MCF 10A (cell line): ENCODE results near the gene JPH3. TPM values are rescaled to one million over a fixed set of nuclear protein-coding genes. Genes with fewer than 3 reads are reported as not detected.

Source experiments
- BruUV-seq: library from RNA; stranded (reverse); fragments of 400-500 nt; replicated peaks from 2 replicates; lab custom pipeline; 2021; lab: Mats Ljungman, UMichigan
- CTCF ChIA-PET: fragments of 300-600 bp; sonication (Branson Sonifier 250); formaldehyde crosslinking; extraction: SDS; loops from one replicate; lab custom pipeline; 2021; ENCODE audit warnings: antibody characterized with exemption, inconsistent platforms; lab: Yijun Ruan, JAX
- POLR2A ChIA-PET: fragments of 300-600, 350-650 bp; sonication (Branson Sonifier 250); formaldehyde crosslinking; extraction: SDS; loops from one replicate; lab custom pipeline; 2020; ENCODE audit warnings: antibody characterized with exemption, inconsistent platforms; lab: Yijun Ruan, JAX
- DNase-seq: peaks from one replicate; pipeline ENCODE4 v3.0.0-alpha.2; 2018; ENCODE audit not compliant: unreplicated experiment
- H3K27ac Mint-ChIP-seq: one replicate; pipeline ENCODE4 v1.8.0; 2022; ENCODE audit warnings: mild to moderate bottlenecking, low read depth, mixed read lengths; ENCODE audit not compliant: unreplicated experiment
- H3K27me3 Mint-ChIP-seq: one replicate; pipeline ENCODE4 v1.8.0; 2022; ENCODE audit warnings: mixed read lengths; ENCODE audit not compliant: insufficient read depth, unreplicated experiment
- H3K36me3 Mint-ChIP-seq: one replicate; pipeline ENCODE4 v1.8.0; 2022; ENCODE audit warnings: mild to moderate bottlenecking, moderate library complexity, mixed read lengths; ENCODE audit not compliant: insufficient read depth, unreplicated experiment
- H3K4me1 Mint-ChIP-seq: one replicate; pipeline ENCODE4 v1.8.0; 2022; ENCODE audit warnings: mixed read lengths; ENCODE audit not compliant: insufficient read depth, unreplicated experiment
- H3K4me3 Mint-ChIP-seq: one replicate; pipeline ENCODE4 v1.8.0; 2022; ENCODE audit warnings: mild to moderate bottlenecking, moderate library complexity, mixed read lengths; ENCODE audit not compliant: unreplicated experiment
- H3K9me3 Mint-ChIP-seq: one replicate; pipeline ENCODE4 v1.8.0; 2022; ENCODE audit warnings: mixed read lengths; ENCODE audit not compliant: unreplicated experiment
- intact Hi-C: fragments of 100-400 bp; cut with micrococcal nuclease; formaldehyde crosslinking; loops from 2 replicates; pipeline ENCODE4 v1.14.1; 2022
- total RNA-seq: library from RNA; stranded (reverse); gene quantifications from 2 replicates; pipeline ENCODE4 v1.2.3, GENCODE V29; 2022
- TF ChIP-seq, protein P1 (sequence below): fragments of 200-600 bp; IDR thresholded peaks from one replicate; pipeline ENCODE4 v1.8.0; 2022; ENCODE audit warnings: antibody characterized with exemption, mild to moderate bottlenecking; ENCODE audit not compliant: unreplicated experiment

JPH3 gene
- total RNA-seq, 1 experiment from 2014 or later = not detected

GRCh38 chr16:87698676-87699199 lies 96.4 kb downstream of the JPH3 start:
- H3K36me3 Mint-ChIP-seq = peaks cover 55% of the 10 kb centered on the region
- no peaks in the 10 kb centered on the region for H3K27me3 Mint-ChIP-seq
- CTCF ChIA-PET = interaction anchor here (1.1 kb wide), 1 partner anchor 71 kb away, joined by 4 read pairs; no protein-coding TSS in a partner anchor
- H3K4me1 Mint-ChIP-seq = no peaks in the 10 kb centered on the region
- TF ChIP-seq, protein P1, sequence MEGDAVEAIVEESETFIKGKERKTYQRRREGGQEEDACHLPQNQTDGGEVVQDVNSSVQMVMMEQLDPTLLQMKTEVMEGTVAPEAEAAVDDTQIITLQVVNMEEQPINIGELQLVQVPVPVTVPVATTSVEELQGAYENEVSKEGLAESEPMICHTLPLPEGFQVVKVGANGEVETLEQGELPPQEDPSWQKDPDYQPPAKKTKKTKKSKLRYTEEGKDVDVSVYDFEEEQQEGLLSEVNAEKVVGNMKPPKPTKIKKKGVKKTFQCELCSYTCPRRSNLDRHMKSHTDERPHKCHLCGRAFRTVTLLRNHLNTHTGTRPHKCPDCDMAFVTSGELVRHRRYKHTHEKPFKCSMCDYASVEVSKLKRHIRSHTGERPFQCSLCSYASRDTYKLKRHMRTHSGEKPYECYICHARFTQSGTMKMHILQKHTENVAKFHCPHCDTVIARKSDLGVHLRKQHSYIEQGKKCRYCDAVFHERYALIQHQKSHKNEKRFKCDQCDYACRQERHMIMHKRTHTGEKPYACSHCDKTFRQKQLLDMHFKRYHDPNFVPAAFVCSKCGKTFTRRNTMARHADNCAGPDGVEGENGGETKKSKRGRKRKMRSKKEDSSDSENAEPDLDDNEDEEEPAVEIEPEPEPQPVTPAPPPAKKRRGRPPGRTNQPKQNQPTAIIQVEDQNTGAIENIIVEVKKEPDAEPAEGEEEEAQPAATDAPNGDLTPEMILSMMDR = no peak
- H3K27ac Mint-ChIP-seq = no peak overlapping the region
- no TSS peak for BruUV-seq
- no peak overlapping the region for H3K4me3 Mint-ChIP-seq
- POLR2A ChIA-PET = interaction anchor here (0.7 kb wide), 1 partner anchor 10 kb away, joined by 3 read pairs; no protein-coding TSS in a partner anchor
- no peak for DNase-seq
- no peaks in the 10 kb centered on the region for H3K9me3 Mint-ChIP-seq
- intact Hi-C loops = no loop called here

- Mint-ChIP-seq H3K27ac (no peak overlapping the region), H3K4me1 (no peaks in the 10 kb centered on the region), H3K27me3 (no peaks in the 10 kb centered on the region), H3K4me3 (no peak overlapping the region), H3K9me3 (no peaks in the 10 kb centered on the region), H3K36me3 (peaks cover 53% of the 10 kb centered on the region)
- no TSS peak for BruUV-seq
- DNase-seq = no peak
- CTCF ChIA-PET = no interaction called here
- TF ChIP-seq, protein P1 = no peak
- intact Hi-C loops = no loop called here
- POLR2A ChIA-PET = no interaction called here
These were observed 98.2 kb downstream of the JPH3 start for GRCh38 chr16:87700406-87701077.

DNA sequence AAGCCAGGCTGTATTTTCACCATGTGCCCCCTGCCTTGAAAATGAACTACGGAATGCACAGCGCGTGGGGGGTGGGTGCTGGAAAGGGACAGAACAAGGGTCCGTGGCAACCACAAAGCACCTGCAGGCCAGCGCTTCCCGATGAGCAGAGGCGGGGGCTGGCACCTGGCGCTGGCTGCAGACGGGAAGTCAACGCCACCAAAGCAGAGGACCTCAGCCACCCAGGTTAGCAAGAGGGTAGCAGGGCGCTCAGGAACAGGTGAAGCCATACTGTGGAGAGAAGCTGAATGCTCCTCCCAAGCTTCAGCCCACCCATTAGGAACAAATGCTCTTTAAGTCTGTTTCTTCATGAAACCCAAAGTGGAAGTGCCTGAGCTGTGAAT lies 98.8 kb downstream of the JPH3 start:
- BruUV-seq = no TSS peak
- intact Hi-C loops = no loop called here
- H3K4me3 Mint-ChIP-seq = no peak overlapping the region

DNA sequence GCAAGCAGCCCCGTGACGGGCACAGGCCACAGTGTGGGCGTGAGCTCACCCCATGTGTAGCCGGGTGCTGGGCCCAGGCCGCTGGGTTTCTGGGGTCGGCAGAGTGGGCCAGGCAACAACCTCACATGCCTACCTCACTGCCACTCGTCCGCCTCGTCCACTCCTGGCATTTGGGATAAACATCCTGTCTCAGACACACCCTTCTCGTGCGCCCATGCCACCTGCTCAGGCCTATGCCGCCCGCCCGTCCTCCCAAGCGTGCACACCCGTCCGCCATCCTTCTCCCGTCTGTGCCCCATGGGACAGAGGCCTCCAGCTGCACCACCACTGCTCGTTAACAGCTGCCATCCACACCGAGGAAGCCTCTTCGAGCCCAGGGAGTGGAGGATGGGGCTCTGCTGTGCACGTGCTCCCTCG lies 99.2 kb downstream of the JPH3 start:
- DNase-seq = no peak
- no peak overlapping the region for H3K27ac Mint-ChIP-seq
- no peaks in the 10 kb centered on the region for H3K4me1 Mint-ChIP-seq
- intact Hi-C loops = no loop called here
- no peaks in the 10 kb centered on the region for H3K27me3 Mint-ChIP-seq
- ChIA-PET CTCF (interaction anchor here (0.8 kb wide), 1 partner anchor 68 kb away, joined by 3 read pairs; no protein-coding TSS in a partner anchor), POLR2A (no interaction called here)
- BruUV-seq = no TSS peak
- TF ChIP-seq, protein P1 = no peak
- no peak overlapping the region for H3K4me3 Mint-ChIP-seq
- no peaks in the 10 kb centered on the region for H3K9me3 Mint-ChIP-seq
- H3K36me3 Mint-ChIP-seq = peaks cover 45% of the 10 kb centered on the region

More for the DNA sequence above, 98.8 kb downstream of the JPH3 start:
- no peak overlapping the region for H3K27ac Mint-ChIP-seq
- CTCF ChIA-PET = no interaction called here
- TF ChIP-seq, protein P1 = no peak
- H3K9me3 Mint-ChIP-seq = no peaks in the 10 kb centered on the region
- no peaks in the 10 kb centered on the region for H3K27me3 Mint-ChIP-seq
- H3K4me1 Mint-ChIP-seq = no peaks in the 10 kb centered on the region
- POLR2A ChIA-PET = no interaction called here
- peaks cover 50% of the 10 kb centered on the region for H3K36me3 Mint-ChIP-seq
- no peak for DNase-seq
